GM21786 (cell line): Measurements from ENCODE around the gene CRYGC.
"Not testable (repeated sequence)": the region's sequence is repeated elsewhere in the genome, so short reads cannot be mapped to it uniquely, and the experiment has no call there.

ENCODE experiments used
- ATAC-seq: cut with Tn5 transposase; IDR thresholded peaks from one replicate; pipeline ENCODE4 v1.9.1; 2021; ENCODE audit not compliant: unreplicated experiment

CRYGC gene

GRCh38 chr2:208138334-208138733 lies 8.7 kb upstream of the CRYGC start:
- ATAC-seq: not testable (repeated sequence)

GRCh38 chr2:208136716-208137094 lies 7.1 kb upstream of the CRYGC start:
- no peak for ATAC-seq

DNA sequence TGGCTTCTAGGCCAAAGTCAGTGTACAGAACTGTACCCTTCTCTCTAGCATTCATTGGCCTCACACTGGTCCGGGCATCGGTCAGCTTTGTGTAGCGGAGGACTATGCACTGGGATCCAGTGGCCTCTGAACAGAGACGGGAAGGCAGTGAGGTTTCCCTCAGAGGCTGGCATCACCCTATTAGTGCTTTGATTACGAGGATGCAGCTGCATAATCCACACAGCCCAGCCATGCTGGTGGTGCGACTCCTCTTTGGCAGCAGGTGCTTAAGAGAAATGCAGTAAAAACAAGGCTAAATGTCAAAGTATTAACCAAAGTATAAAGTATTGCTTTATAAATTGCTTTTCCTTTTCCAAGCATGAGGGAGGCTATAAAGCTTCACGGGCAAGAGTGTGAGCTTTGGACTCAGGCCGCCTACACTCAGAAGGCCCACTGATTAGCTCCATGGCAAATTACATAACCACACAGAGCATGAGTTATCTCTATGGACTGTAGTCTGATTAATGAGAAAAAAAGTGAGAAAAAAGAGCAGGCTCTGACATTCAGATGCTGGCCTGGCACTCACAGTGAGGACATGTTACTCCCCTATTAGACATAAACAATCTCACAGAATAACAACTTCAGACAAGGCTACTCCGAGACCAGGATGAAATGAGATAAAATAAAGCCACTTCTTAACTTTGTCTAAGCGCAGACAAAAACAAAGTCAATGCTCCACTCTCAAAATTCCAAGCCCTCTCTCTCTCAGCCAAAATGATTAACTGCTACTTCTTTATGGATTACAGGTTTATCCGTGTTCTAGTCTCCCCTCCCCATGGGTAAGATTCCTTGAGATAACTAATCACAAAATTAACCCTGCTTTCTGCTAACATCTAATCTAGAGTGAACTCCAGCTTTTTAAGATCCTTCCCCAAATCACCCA lies 6.4 kb upstream of the CRYGC start:
- no peak for ATAC-seq

DNA sequence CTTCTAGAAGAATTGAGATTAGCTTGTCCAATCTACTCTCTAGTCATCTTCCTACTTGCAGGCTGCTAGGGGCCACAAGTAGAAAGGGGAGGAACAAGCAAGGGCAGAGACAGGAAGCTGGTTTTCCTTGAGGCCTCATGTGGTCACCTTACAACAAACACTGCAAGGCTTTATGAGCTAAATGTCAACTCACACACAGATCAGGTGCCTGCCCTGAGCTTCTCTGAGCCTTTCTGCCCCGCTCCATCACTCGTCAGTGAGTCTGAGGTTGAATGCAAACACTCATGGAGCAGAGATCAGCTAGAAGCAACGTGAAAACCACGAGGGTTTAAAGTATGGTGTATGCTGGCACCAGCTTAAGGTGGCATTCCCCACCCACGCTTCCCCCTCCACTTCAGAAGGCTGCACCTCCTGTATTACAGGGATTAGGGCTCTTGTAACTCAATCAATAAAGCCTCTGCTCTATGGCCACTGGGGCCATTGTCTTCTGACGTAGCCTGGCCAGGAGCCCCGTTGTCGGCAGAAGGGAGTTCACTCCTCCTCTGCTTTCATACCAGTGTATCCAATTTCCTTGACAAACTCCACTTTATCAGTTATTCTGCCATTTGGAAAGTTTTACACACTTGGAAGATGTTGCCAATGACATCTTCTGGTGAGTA lies 5.4 kb upstream of the CRYGC start:
- ATAC-seq: peak; percentile 63

DNA sequence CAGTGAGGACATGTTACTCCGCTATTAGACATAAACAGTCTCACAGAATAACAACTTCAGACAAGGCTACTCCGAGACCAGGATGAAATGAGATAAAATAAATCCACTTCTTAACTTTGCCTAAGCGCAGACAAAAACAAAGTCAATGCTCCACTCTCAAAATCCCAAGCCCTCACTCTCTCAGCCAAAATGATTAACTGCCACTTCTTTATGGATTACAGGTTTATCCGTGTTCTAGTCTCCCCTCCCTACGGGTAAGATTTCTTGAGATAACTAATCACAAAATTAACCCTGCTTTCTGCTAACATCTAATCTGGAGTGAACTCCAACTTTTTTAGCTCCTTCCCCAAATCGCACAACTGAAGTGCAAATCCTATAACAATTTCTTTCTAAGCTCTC lies 1.1 kb upstream of the CRYGC start:
- ATAC-seq: no peak

- ATAC-seq: no peak
Measured at GRCh38 chr2:208128136-208128535, 1.5 kb downstream of the CRYGC start.

DNA sequence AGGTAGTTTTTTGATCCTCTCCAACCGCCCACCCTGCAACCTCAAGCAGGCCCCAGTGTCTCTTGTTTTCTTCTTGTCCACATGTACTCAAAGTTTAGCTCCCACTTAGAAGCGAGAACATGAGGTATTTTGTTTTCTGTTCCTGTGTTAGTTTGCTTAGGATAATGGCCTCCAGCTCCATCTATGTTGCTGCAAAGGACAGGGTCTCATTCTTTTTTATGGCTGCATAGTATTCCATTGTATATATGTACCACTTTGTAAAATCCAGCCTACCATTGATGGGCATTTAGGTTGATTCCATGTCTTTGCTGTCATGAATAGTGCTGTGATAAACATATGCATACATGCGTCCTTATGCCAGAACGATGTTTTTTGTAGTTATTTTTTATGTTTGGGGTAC lies 2.5 kb downstream of the CRYGC start:
- ATAC-seq: no peak

DNA sequence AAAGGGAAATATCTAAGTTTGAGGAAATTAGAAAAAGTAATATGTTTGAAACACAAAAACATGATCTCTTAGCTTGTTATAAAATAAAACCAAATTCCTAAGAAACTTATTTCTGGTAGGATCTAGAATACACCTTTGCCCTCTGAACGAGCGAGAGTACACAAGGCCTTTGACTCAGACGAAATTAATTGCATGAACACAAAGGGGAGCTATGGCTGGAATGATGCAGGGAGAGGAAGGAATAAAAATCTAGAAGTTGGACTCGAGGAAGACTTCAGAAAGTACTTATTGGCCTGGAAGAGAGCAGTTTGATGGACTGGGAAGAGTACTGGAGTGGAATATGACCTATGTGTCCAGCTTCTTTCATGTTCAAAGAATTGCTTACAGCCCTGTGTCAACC lies 4.4 kb downstream of the CRYGC start:
- no peak for ATAC-seq

- ATAC-seq: not testable (repeated sequence)
Measured at GRCh38 chr2:208124013-208124715, 5.5 kb downstream of the CRYGC start, which contains the start of gene CRYGD. Gene CRYGD, minus strand, starts transcription at chr2:208124524. Its CDS starts 51 bp downstream, at chr2:208124473.

DNA sequence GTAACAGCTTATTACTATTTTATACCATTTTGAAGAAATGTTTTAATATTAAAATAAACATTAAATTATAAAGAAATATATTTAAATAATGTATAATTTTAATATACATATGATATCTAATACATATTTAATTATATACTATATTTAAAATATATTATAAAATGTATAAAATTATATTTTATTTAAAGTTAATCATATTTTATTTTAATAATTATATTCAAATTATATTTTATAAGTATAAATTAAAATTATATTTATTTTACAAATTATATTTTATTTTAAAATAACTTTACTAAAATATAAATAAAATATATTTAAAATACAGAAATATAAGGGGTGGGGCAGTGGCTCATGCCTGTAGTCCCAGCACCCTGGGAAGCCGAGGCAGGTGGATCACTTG lies 7.4 kb downstream of the CRYGC start:
- no peak for ATAC-seq

DNA sequence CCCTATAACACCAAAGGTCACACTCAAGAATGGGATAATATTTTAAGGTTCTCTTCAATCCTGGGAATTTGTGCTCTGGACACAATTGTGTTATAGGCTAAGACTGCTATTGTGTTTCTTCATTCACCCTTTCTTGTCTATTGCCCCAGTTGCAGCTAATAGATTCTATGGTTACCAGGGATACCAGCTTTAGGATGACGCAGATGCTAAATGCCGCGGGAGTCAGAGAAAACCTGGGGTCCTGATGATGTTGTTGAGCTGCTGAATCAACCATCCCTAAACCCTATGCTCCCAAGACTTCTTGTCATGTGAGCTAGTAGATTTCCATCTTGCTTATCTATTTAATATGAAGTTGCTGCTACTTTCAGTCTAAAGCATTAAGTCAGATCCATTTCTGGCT lies 10.7 kb downstream of the CRYGC start:
- ATAC-seq: no peak

DNA sequence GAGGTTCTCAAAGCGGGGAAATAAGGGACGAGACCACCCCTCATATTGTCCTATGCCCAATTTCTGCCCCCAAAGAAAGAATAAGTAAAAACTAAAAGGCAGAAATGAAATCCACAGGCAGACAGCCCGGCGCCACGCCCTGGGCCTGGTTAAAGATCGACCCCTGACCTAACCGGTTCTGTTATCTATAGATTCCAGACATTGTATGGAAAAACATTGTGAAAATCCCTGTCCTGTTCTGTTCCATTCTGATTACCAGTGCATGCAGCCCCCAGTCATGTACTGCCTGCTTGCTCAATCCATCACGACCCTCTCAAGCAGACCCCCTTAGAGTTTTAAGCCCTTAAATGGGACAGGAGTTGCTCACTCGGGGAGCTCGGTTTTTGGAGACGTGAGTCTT lies 12.2 kb downstream of the CRYGC start:
- ATAC-seq: not testable (repeated sequence)

DNA sequence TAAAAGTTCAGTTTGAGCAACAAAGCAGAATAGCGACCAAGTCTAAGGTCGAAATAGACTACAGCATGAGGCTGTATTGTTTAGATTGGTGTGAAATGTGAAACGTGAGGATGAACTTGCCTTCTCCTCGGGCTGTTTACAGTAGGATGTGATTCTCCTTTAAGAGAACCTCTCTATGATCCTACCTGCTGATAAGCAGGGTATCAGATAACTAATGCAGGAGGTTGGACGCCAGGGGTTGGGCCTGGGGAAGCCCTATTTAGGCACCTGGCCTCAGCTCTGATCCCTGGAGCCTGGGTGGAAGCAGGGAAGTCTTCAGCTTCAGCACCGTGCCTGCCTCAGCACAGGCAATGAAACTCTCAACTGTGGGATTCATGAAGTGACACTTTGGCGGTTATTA lies 16.7 kb downstream of the CRYGC start:
- ATAC-seq: no peak

DNA sequence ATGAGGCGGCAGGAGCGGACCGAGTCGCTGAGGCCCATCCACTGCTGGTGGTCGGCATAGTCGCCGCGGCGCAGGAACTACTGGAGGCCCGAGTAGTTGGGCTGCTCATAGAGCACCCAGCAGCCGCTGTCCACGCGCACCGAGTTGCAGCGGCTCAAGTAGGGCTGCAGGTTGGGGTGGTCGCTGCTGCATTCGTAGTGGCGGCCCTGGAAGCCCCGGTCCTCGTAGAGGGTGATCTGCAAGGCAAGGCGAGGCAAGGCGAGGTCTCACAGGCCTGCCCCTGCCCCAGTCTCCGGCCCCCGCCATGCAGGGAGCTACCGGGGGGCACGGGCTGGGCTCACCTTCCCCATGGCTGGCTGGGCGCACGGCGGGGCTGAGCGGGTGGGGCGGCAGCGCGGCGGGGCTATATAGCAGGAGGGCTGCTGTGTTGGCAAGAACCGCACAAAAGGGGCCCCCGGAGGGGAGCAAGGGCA lies 17.3 kb downstream of the CRYGC start:
- not testable (repeated sequence) for ATAC-seq

DNA sequence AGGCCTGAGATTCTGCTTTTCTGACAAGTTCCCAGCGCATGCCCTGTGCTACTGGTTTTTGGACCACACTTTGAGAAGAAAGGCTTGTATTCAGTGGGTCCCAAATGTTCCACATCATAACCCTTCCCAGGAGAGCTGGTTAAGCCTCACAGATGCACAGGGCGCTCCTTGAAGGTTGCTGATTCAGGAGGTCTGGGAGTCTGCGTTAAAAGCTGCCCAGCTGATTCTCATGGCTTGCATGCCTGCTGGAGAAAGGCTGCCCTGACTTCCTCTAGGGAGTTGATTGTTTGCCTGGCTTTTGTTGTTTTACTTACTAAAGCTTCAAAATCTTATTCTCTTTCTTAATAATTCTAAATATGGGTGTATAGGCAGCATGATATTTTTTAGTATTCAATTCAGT lies 26.0 kb downstream of the CRYGC start:
- no peak for ATAC-seq

GRCh38 chr2:208101716-208102631 lies 27.7 kb downstream of the CRYGC start:
- no peak for ATAC-seq

- no peak for ATAC-seq
Measured at GRCh38 chr2:208099682-208100470, 29.8 kb downstream of the CRYGC start.

DNA sequence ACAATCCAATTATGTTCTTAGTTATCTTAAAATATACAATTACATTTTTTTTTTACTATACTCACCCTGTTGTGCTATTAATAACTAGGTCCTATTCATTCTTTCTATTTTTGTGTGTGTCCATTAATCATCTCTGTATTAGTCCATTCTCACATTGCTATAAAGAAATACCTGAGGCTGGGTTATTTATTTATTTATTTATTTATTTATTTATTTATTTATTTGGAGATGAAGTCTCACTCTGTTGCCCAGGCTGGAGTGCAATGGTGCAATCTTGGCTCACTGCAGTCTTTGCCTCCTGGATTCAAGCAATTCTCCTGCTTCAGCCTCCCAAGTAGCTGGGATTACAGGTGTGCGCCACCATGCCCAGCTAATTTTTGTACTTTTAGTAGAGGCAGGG lies 30.9 kb downstream of the CRYGC start:
- ATAC-seq: not testable (repeated sequence)

GRCh38 chr2:208098267-208098666 lies 31.4 kb downstream of the CRYGC start:
- ATAC-seq: no peak

DNA sequence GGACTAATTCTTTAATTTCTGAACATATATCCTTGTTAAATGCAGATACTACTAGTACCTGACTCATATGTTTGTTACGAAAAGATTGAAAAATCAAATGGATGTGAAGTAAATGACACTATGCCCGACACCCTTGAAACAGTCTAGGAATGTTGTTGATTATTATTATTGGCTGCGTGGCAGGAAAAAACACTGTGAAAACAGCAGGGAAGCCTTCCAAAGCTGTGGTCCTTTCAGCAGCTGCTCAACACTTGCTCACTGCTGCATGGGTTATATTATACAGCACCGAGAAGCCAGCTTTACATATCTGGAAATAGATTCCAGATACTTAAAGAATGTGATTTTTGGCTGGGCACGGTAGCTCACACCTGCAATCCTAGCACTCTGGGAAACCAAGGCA lies 31.8 kb downstream of the CRYGC start:
- ATAC-seq: no peak
